GM04503 (cell line): ENCODE measurements around the gene GLB1L.
A peak's percentile ranks its signal among the peaks of the same experiment; 100 is the strongest.
"Not testable (repeated sequence)": the region's sequence is repeated elsewhere in the genome, so short reads cannot be mapped to it uniquely, and the experiment has no call there.

Experiments used
- DNase-seq: peaks from one replicate; pipeline ENCODE4 v3.0.0-alpha.2; 2012; ENCODE audit warnings: low read depth

Gene GLB1L

GRCh38 chr2:219206328-219207133 is 38.7 kb downstream of the GLB1L start, which contains the start of gene ZFAND2B:
ZFAND2B (plus strand) TSS chr2:219206782; CDS start chr2:219206988, 206 bp downstream.
- DNase-seq, result peak; percentile 47

- no peak for DNase-seq
These were observed 39.3 kb downstream of the GLB1L start for GRCh38 chr2:219205981-219206327.

DNA sequence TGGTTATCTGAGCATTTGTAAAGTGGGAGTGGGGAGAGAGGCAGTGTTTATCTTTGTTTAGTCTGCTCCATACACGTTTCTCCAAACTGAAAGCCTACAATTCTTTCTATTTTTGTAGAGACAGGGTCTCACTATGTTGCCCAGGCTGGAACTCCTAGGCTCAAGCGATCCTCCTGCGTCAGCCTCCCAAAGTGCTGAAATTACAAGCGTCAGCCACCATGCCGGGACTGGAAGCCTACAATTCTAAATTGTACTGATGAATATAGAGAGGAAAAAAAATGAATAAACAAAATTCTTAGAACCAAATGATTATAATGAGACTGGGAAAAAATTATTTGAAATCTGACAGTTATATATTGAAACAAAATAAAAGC is 40.1 kb downstream of the GLB1L start:
- DNase-seq, result no peak

DNA sequence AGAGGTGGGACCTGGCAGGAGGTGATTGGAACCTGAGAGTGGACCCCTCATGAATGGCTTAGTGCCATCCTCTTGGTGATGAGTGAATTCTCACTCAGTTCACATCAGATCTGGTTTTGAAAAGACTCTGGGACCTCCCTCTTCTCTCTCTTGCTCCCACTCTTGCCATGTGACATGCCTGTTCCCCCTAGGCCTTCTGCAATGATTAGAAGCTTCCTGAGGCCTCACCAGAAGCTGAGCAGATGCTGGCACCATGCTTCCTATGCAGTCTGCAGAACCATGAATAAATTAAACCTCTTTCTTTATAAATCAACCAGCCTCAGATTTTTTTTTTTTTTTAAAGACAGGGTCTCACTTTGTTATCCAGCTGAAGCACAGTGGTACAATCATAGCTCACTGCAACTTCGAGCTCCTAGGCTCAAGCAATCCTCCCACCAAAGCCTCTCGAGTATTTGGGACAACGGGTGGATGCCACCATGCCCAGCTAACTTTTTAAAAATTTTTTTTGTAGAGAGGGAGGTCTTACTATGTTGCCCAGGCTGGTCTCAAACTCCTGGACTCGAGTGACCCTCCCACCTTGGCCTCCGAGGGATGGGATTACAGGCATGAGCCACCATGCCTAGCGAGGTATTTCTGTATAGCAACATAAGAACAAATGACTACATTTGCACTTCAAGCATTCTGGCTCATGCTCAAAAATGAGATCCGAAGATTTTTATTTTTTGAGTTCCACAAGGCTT is 40.6 kb downstream of the GLB1L start:
- DNase-seq, result no peak

DNA sequence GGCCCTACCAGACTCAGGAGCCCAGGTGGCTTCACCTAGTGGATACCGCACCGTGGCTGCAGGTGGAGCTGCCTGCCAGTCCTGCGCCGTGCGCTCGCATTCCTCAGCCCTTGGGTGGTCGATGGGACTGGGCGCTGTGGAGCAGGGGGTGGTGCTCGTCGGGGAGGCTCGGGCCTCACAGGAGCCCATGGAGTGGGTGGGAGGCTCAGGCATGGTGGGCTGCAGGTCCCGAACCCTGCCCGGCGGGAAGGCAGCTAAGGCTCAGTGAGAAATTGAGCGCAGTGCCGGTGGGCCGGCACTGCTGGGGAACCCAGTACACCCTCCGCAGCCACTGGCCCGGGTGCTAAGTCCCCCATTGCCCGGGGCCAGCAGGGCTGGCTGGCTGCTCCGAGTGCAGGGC is 43.9 kb downstream of the GLB1L start:
- DNase-seq, result not testable (repeated sequence)

DNA sequence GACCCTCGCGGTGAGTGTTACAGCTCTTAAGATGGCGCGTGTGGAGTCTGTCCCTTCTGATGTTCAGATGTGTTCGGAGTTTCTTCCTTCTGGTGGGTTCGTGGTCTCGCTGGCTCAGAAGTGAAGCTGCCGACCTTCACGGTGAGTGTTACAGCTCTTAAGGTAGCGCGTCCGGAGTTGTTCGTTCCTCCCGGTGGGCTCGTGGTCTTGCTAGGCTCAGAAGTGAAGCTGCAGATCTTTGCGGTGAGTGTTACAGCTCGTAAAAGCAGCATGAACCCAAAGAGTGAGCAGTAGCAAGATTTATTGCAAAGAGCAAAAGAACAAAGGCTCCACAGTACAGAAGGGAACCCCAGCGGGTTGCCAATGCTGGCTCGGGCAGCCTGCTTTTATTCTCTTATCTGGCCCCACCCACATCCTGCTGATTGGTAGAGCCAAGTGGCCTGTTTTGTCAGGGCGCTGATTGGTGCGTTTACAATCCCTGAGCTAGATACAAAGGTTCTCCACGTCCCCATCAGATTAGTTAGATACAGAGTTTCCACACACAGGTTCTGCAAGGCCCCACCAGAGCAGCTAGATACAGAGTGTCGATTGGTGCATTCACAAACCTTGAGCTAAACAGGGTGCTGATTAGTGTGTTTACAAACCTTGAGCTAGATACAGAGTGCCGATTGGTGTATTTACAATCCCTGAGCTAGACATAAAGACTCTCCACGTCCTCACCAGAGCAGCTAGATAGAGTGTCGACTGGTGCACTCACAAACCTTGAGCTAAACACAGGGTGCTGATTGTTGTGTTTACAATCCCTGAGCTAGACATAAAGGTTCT is 44.5 kb downstream of the GLB1L start:
- DNase-seq, result not testable (repeated sequence)

- no peak for DNase-seq
These were observed 45.6 kb downstream of the GLB1L start for GRCh38 chr2:219199470-219200211.

- no peak for DNase-seq
These were observed 46.3 kb downstream of the GLB1L start for GRCh38 chr2:219198974-219199373.

DNA sequence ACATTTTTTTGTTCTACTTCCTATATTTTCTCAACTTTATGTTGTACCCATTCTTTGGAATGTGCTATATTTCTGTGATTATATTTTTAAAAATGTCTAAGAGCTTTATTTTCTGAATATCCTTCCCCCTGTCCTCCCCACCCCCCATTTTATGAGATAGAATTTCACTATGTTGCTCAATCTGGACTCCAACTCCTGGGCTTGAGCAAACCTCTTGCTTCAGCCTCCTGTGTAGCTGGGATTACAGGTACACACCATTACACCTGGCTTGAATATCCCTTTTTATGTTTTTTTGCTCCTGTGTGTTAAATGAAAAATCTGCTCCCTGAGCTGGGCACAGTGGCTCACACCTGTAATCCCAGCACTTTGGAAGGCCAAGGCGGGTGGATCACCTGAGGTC is 47.9 kb downstream of the GLB1L start:
- DNase-seq, result no peak

DNA sequence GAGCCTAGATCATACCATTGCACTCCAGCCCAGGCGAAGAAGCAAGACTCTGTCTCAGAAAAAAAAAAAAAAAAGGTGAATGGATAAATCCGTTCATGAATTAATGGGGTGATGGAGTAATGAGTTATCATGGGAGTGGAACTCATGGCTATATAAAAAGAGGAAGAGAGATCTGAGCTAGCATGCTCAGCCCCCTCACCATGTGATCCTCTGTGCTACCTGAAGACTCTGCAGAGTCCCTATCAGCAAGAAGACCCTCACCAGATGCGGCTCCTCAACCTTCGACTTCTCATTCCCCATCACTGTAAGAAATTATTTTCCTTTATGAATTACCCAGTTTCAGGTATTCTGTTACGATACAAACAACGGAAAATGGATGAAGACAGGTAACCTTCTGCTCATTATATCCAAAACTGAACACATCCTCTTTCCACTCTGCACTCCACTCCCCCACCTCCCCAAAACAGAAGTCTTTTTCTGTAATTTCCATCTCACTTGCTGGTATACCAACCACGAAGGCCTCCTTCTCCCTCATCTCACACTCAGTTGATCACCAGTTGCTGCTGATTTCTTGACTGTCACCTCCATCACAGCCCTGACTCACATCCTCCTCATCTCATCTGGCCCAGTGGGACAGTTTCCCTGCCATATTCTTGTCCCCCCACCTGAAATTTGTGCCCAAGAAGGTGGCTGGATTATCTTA is 58.3 kb downstream of the GLB1L start:
- DNase-seq, result no peak
